Activated T-cell treated with anti-CD3 and anti-CD28 coated beads, Interleukin-2, amount 50 U/mL, for 72 hours (primary cell): ENCODE results near the gene KBTBD7. TPM values are rescaled to one million over a fixed set of nuclear protein-coding genes. Genes with fewer than 3 reads are reported as not detected.
"Not testable (repeated sequence)": the region's sequence is repeated elsewhere in the genome, so short reads cannot be mapped to it uniquely, and the experiment has no call there.

Experiments used
- ATAC-seq, 2 donors: fragments of 150-1000 bp; cut with Tn5 transposase; replicated peaks in 1 of 2; 2 replicates each; pipeline ENCODE4 v1.10.0; 2021; ENCODE audit warnings: moderate library complexity in 2 of 2, mild to moderate bottlenecking in 1 of 2
- DNase-seq, 2 donors: peaks; one replicate each; pipeline ENCODE4 v3.0.0; 2021 to 2022; ENCODE audit warnings: mixed read lengths in 1 of 2
- H3K27ac Mint-ChIP-seq: one replicate; pipeline ENCODE4 v1.8.0; 2022; ENCODE audit warnings: mild to moderate bottlenecking, moderate library complexity, mixed read lengths
- H3K27me3 Mint-ChIP-seq: one replicate; pipeline ENCODE4 v1.8.0; 2022; ENCODE audit warnings: low read depth, mixed read lengths
- H3K36me3 Mint-ChIP-seq, 2 donors: one replicate each; pipeline ENCODE4 v1.8.0; 2022; ENCODE audit warnings: mixed read lengths in 2 of 2, mild to moderate bottlenecking in 1 of 2; ENCODE audit not compliant: insufficient read depth in 2 of 2
- H3K4me1 Mint-ChIP-seq: one replicate; pipeline ENCODE4 v1.8.0; 2022; ENCODE audit warnings: low read depth, mixed read lengths
- H3K4me3 Mint-ChIP-seq, 2 donors: one replicate each; pipeline ENCODE4 v1.8.0; 2022; ENCODE audit warnings: mild to moderate bottlenecking in 2 of 2, mixed read lengths in 2 of 2, moderate library complexity in 2 of 2
- H3K9me3 Mint-ChIP-seq, 2 donors: one replicate each; pipeline ENCODE4 v1.8.0; 2022; ENCODE audit warnings: mixed read lengths in 2 of 2
- total RNA-seq, 2 donors: library from RNA; stranded (reverse); gene quantifications; one replicate each; pipeline ENCODE4 v1.2.3, GENCODE V29; 2022

The KBTBD7 gene
- total RNA-seq, 2 donors from 2014 or later: 4.2 to 4.6 TPM

DNA sequence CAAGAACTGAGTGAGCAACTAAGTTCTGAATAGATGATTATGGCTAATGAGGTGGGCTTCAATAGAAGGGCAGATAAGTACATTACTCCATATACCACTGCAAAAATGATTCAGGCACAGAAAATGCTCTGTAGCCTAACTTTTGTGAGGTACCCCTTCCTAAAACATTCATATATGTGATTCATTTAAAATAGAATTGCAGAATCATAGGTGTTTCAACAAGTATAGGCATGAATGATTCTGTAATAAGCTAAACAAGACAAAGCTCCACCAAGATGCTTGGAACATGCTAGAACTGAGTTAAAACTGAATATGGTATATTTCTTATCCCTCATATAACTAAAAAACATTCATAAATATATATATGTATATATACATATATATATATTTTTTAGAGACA lies 12.1 kb downstream of the KBTBD7 start:
- H3K27me3 Mint-ChIP-seq: no peaks in the 10 kb centered on the region
- H3K4me1 Mint-ChIP-seq: peaks cover 21% of the 10 kb centered on the region
- no peak for DNase-seq
- no peaks in the 10 kb centered on the region for H3K36me3 Mint-ChIP-seq
- H3K9me3 Mint-ChIP-seq: no peaks in the 10 kb centered on the region
- no peak for ATAC-seq
- H3K4me3 Mint-ChIP-seq: no peak overlapping the region
- no peak overlapping the region for H3K27ac Mint-ChIP-seq

GRCh38 chr13:41179593-41180250 lies 14.6 kb downstream of the KBTBD7 start:
- Mint-ChIP-seq H3K27ac (peak overlapping the region; percentile 59), H3K4me3 (peak overlapping the region in 1 of 2 donors; percentile 14), H3K36me3 (peaks cover 5 to 13% of the 10 kb centered on the region in 2 donors), H3K4me1 (peaks cover 21% of the 10 kb centered on the region), H3K9me3 (peaks cover 4 to 8% of the 10 kb centered on the region in 2 donors), H3K27me3 (no peaks in the 10 kb centered on the region)
- DNase-seq (no peak), ATAC-seq (peak; percentile 66 to 78)

GRCh38 chr13:41178040-41178439 lies 16.3 kb downstream of the KBTBD7 start:
- peaks cover 5 to 13% of the 10 kb centered on the region in 2 donors for H3K36me3 Mint-ChIP-seq
- ATAC-seq (peak; percentile 57 to 71), DNase-seq (no peak)
- peaks cover 21% of the 10 kb centered on the region for H3K4me1 Mint-ChIP-seq
- H3K27ac Mint-ChIP-seq: peak overlapping the region; percentile 50
- H3K27me3 Mint-ChIP-seq: no peaks in the 10 kb centered on the region
- H3K9me3 Mint-ChIP-seq: peaks cover 4 to 8% of the 10 kb centered on the region in 2 donors
- peak overlapping the region in 1 of 2 donors; percentile 37 for H3K4me3 Mint-ChIP-seq

DNA sequence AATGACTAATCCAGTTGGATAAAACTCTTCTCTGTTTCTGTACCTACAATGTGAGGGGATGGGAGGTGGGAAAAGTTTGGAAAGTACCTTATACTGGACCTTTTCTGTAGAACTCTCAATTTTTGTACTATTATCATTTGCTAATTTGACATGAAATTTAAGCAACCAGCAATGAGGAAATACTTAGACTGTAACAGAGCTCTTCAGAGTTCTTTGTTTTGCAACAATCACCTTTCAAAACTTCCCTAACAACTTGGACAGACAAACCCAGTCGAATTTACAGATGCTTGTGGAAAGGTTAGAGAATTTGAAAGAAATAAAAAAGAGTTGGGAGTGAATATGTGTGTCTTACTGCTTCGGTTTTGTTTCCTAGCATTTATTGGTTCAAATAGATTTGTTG lies 16.8 kb downstream of the KBTBD7 start:
- DNase-seq: no peak
- no peak for ATAC-seq
- Mint-ChIP-seq H3K4me3 (no peak overlapping the region), H3K27me3 (no peaks in the 10 kb centered on the region), H3K9me3 (peaks cover 6 to 8% of the 10 kb centered on the region in 2 donors), H3K36me3 (peaks cover 5 to 13% of the 10 kb centered on the region in 2 donors), H3K27ac (no peak overlapping the region), H3K4me1 (peaks cover 21% of the 10 kb centered on the region)

DNA sequence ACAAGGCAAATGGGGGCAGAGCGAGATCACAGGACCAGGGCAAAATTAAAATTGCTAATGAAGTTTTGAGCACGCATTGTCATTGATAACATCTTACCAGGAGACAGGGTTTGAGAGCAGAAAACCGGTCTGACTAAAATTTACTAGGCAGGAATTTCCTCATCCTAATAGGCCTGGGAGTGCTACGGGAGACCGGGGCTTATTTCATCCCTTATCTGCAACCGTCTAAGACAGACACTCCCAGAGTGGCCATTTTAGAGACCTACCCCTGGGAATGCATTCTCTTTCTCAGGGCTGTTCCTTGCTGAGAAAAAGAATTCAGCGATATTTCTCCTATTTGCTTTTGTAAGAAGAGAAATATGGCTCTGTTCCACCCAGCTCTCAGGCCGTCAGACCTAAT lies 18.8 kb downstream of the KBTBD7 start:
- not testable (repeated sequence) for H3K27me3 Mint-ChIP-seq, ATAC-seq, H3K27ac Mint-ChIP-seq, H3K4me3 Mint-ChIP-seq, DNase-seq, H3K9me3 Mint-ChIP-seq
- Mint-ChIP-seq H3K4me1 (peaks cover 19% of the 10 kb centered on the region), H3K36me3 (peaks cover 5 to 13% of the 10 kb centered on the region in 2 donors)

DNA sequence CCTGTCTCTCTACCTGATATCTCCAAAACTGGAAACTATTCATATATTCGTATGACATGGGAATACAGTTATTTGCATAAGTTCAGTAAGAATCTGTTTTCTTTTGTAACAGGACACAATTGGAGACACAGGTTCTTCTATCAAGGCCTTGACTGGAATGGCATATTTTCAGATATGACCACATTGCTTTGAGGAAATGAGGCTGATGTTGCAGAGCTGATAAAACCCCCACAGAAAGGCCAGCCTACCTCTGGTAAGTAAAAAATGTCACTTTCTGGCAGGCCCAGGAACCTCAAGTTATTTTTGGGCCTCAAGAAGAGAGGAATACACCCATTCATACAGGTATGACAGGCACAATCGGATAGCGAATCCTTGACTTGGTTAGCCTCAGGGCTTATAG lies 32.2 kb downstream of the KBTBD7 start:
- ATAC-seq: no peak

DNA sequence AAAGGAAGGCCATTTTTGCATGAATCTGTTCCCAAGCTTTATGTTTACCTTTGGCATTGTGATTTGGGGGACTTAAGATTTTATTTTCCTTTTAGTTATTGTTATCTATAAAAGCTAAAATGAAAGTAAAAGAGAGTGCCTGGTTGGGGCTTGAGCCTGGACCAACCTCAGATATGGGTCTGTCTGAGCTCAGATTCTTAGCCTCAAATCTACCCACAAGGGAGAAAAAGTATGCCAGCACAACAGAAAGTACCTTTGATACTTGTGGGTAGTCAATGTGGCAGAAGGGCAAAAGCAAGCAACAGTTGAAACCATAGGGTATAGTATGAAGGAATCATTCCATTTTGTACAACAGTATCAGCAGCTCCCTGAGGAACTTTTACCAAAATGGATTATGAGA lies 35.2 kb downstream of the KBTBD7 start:
- H3K27me3 Mint-ChIP-seq: no peaks in the 10 kb centered on the region
- DNase-seq (no peak), ATAC-seq (no peak)
- H3K4me3 Mint-ChIP-seq: no peak overlapping the region
- H3K4me1 Mint-ChIP-seq: peaks cover 7% of the 10 kb centered on the region
- peaks cover 2 to 3% of the 10 kb centered on the region in 2 donors for H3K36me3 Mint-ChIP-seq
- H3K9me3 Mint-ChIP-seq: peaks cover 0 to 2% of the 10 kb centered on the region in 2 donors
- H3K27ac Mint-ChIP-seq: no peak overlapping the region

More for the DNA sequence above, 32.2 kb downstream of the KBTBD7 start:
- peaks cover 0 to 2% of the 10 kb centered on the region in 2 donors for H3K9me3 Mint-ChIP-seq
- H3K4me1 Mint-ChIP-seq: peaks cover 7% of the 10 kb centered on the region
- no peak overlapping the region for H3K4me3 Mint-ChIP-seq
- H3K36me3 Mint-ChIP-seq: peaks cover 2 to 3% of the 10 kb centered on the region in 2 donors
- H3K27ac Mint-ChIP-seq: no peak overlapping the region
- no peak for DNase-seq
- no peaks in the 10 kb centered on the region for H3K27me3 Mint-ChIP-seq

DNA sequence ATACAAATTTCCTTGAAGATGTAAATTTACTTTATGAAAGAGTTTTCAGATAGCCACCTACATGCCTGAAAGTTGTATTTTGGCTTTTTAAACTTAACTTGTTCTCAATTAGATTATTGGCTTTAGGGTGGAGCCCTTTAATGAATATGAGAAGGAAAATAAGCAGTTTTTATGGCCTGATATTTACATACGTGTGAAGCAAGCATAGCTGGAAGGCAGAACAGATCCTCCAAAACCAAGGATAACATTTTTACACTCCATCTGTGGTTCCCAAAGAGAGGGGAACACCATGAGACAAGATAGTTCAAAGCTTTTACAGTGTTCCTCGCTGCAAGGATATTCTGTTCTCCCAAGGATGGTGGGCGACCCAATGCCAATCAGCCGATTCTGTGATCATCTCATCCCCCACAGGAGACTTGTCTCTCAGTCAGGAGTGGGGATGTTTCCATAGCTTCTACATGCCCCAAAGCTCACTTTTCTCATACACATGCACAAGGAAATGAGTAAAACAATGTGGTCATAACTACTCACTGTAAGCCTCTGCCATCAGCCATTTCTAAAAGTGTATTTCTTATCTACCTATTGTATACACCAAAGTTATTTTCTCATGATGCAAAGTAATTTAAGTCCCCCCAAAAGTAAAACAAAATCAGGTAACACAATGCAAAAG lies 37.2 kb downstream of the KBTBD7 start:
- no peak for ATAC-seq
- no peak for DNase-seq
- no peak overlapping the region for H3K27ac Mint-ChIP-seq
- peaks cover 2% of the 10 kb centered on the region in 2 donors for H3K9me3 Mint-ChIP-seq
- peaks cover 2% of the 10 kb centered on the region in 2 donors for H3K36me3 Mint-ChIP-seq
- H3K4me1 Mint-ChIP-seq: peaks cover 7% of the 10 kb centered on the region
- no peak overlapping the region for H3K4me3 Mint-ChIP-seq
- H3K27me3 Mint-ChIP-seq: no peaks in the 10 kb centered on the region

DNA sequence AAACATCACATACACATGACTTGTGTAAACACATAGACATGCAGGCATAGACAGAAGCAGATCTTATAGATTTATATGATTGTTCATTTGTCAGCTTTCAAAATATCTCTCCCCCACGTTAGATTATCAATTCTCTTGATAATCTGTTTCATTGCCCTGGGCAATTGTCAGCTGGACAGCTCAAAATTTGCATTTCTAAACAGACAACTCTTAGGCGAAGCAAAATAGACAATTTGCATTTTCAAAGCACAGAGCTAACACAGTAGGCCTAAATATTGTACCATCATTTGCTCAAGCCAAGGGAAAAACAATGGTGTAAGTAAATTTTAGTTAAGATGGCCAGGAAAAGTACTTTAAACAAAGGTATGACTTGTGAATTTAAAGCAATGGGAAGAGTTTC lies 37.7 kb downstream of the KBTBD7 start:
- peaks cover 5 to 7% of the 10 kb centered on the region in 2 donors for H3K9me3 Mint-ChIP-seq
- H3K27ac Mint-ChIP-seq: no peak overlapping the region
- peaks cover 7% of the 10 kb centered on the region for H3K4me1 Mint-ChIP-seq
- H3K36me3 Mint-ChIP-seq: peaks cover 6 to 7% of the 10 kb centered on the region in 2 donors
- no peaks in the 10 kb centered on the region for H3K27me3 Mint-ChIP-seq
- H3K4me3 Mint-ChIP-seq: no peak overlapping the region
- ATAC-seq: no peak
- DNase-seq: no peak

- Mint-ChIP-seq H3K36me3 (peaks cover 26 to 27% of the 10 kb centered on the region in 2 donors), H3K27me3 (no peaks in the 10 kb centered on the region)
- no peak for ATAC-seq
Measured at GRCh38 chr13:41154042-41154441, 40.3 kb downstream of the KBTBD7 start.

GRCh38 chr13:41152005-41152404 lies 42.4 kb downstream of the KBTBD7 start:
- H3K4me1 Mint-ChIP-seq: no peaks in the 10 kb centered on the region
- H3K4me3 Mint-ChIP-seq: no peak overlapping the region
- ATAC-seq (no peak), DNase-seq (no peak)
- no peak overlapping the region for H3K27ac Mint-ChIP-seq
- H3K36me3 Mint-ChIP-seq: peaks cover 34 to 45% of the 10 kb centered on the region in 2 donors
- H3K9me3 Mint-ChIP-seq: peaks cover 27 to 29% of the 10 kb centered on the region in 2 donors
- no peaks in the 10 kb centered on the region for H3K27me3 Mint-ChIP-seq

More at GRCh38 chr13:41154042-41154441, 40.3 kb downstream of the KBTBD7 start:
- no peak overlapping the region for H3K27ac Mint-ChIP-seq
- DNase-seq: no peak
- H3K4me1 Mint-ChIP-seq: peaks cover 4% of the 10 kb centered on the region
- H3K4me3 Mint-ChIP-seq: no peak overlapping the region
- peaks cover 17 to 22% of the 10 kb centered on the region in 2 donors for H3K9me3 Mint-ChIP-seq

DNA sequence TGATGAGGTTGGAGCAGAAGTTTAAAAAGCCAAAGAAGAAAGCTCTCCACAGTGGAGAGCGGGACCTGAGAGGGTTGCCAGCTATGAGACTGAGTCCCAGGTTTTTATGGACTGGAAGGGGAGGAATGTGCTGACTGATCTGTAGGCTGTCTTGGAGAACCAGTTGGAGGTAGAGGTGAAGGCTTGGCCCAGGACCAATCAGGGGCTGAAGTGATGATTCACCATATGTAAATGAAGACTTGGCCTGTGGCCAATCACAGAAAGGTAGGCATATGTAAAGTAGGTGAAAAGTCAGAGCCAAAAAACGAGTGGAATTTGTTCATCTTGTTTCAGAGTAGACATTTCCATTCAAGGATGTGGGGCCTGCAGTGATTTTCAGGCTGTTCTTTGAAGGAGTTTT lies 44.3 kb downstream of the KBTBD7 start:
- H3K4me1 Mint-ChIP-seq: no peaks in the 10 kb centered on the region
- H3K9me3 Mint-ChIP-seq: peaks cover 27 to 32% of the 10 kb centered on the region in 2 donors
- no peak overlapping the region for H3K27ac Mint-ChIP-seq
- ATAC-seq: no peak
- H3K27me3 Mint-ChIP-seq: no peaks in the 10 kb centered on the region
- DNase-seq: no peak
- peaks cover 38 to 50% of the 10 kb centered on the region in 2 donors for H3K36me3 Mint-ChIP-seq
- H3K4me3 Mint-ChIP-seq: no peak overlapping the region

DNA sequence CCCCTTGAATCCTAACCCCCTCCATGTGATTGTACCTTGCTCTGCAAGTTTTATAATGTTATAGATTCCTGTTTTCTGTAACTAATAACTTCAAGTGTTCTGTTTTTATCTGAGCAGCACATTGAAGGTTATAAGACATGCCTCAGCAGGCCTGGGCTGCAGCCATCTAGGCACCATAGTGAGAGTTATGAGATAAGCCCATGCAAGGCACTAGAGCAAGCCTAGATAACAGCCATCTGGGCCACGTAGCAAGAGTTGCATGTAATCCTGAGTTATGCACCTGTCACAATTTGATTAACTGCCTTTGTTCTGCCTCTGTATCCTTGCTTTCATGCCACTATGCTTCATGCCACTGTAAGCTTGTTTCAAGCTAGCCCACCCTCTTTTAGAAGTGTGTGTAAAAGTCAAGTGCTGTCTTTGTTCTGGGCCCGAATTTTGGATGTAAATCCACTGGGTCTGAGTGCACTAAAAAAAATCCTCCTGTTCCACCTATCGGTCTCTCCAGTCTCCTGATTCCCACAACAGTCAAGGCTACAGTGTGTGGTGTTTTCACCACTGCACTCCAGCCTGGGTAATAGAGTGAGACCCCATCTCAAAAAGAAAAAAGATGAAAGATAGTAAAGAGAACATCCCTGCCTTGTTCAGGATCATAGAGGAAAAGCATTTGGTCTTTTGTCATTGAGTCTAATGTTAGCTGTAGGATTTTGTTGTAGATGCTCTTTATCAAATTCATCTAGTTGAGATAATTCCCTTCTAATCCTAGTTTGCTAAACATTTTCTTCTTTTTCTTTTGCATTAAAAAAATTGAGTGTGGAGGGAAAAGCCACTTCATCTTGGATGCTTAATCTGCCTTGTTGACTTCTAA lies 45.7 kb downstream of the KBTBD7 start:
- peaks cover 38 to 50% of the 10 kb centered on the region in 2 donors for H3K36me3 Mint-ChIP-seq
- no peak overlapping the region for H3K4me3 Mint-ChIP-seq
- H3K4me1 Mint-ChIP-seq: no peaks in the 10 kb centered on the region
- ATAC-seq (no peak), DNase-seq (no peak)
- peaks cover 27 to 32% of the 10 kb centered on the region in 2 donors for H3K9me3 Mint-ChIP-seq
- H3K27me3 Mint-ChIP-seq: no peaks in the 10 kb centered on the region
- peak overlapping the region; percentile 55 for H3K27ac Mint-ChIP-seq
